ENCODE data around the gene SMIM21.

DNA sequence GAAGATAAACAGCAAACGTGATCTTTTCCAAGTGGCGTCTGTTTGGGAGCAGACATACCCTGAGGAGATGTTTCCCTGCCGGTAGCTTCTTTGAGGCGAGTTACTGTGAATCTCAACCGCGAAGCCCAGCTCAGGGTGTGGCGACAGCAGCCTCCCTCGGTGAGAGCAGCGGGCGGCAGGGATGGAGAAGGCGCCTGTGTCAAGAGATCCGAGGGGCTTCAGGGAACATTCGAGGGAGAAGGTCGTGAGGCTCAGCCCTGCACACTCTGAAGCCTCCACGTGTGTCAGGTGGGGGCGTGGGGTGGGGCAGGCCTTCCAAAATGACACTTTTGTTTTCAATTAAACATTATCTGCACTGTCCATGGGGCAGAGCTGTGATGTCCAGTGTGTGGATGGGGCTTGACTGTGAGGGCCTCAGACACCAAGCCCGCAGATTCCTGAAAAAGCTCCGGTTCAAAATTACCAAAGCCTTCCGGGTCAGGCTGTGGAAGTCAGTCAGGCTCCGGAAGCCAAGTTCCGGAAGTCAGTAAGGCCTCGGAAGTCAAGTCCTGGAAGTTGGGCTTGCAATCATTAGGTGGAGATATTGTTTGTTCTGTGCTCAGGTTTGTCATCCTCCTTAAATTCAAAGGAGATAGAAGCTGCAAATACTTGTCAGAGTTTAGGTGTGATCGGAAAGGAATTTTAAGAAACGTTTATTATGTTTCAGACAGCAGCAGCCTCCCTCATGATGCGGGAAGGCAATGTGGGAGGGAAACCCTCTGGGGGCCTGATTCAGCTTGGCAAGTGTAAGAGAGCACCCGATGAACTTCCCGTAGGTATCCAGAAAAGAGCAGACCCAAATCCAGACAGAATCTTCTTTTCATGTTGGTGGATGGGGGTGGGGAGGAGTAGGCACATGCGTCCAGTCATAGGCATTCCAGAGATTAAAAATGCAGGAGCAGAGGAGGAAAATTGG lies 20.7 kb downstream of the SMIM21 start:
- no peak for TF ChIP-seq CTCF (IDR thresholded peaks at IDR 0.05)
- TF ChIP-seq POLR2A (IDR thresholded peaks at IDR 0.05): no peak

All from body of pancreas (tissue), 4 donors.